GM12878 (cell line): ENCODE results near the gene GPBP1. TPM values are rescaled to one million over a fixed set of nuclear protein-coding genes. Genes with fewer than 3 reads are reported as not detected.

ENCODE experiments used
- ATAC-seq: fragments of 200-7000 bp; cut with Tn5 transposase; 3 replicates; pipeline ENCODE4 v1.9.1; 2020; ENCODE audit warnings: mild to moderate bottlenecking, moderate library complexity
- BruUV-seq: library from RNA; stranded (reverse); fragments of 400-500 nt; replicated peaks from 2 replicates; lab custom pipeline; 2021; lab: Mats Ljungman, UMichigan
- CTCF ChIA-PET: fragments of 300-600 bp; sonication (Branson Sonifier 250); formaldehyde crosslinking; extraction: SDS; loops from one replicate; lab custom pipeline; 2021; ENCODE audit warnings: inconsistent platforms; lab: Yijun Ruan, JAX
- POLR2A ChIA-PET: fragments of 350-600 bp; formaldehyde crosslinking; extraction: SDS; loops from one replicate; lab custom pipeline; 2021; ENCODE audit warnings: inconsistent platforms; lab: Charles Lee
- RAD21 ChIA-PET: fragments of 300-600 bp; sonication (Branson Sonifier 250); formaldehyde crosslinking; loops from one replicate; lab custom pipeline; 2023; ENCODE audit warnings: antibody characterized with exemption; ENCODE audit not compliant: unreplicated experiment; lab: Charles Lee
- SMC1A ChIA-PET: fragments of 300-600 bp; sonication (Branson Sonifier 250); formaldehyde crosslinking; loops from one replicate; lab custom pipeline; 2023; ENCODE audit not compliant: unreplicated experiment, uncharacterized antibody; lab: Charles Lee
- DNase-seq: peaks from one replicate; pipeline ENCODE4 v3.0.0-alpha.2; 2011; ENCODE audit warnings: low read depth, low spot score
- FAIRE-seq: peaks from 3 replicates; lab custom pipeline; 2011; peaks lifted over from hg19 to GRCh38; lab: Jason Lieb, UNC
- H2AFZ ChIP-seq: 2 replicates; pipeline ENCODE4 v1.6.0; 2011; ENCODE audit warnings: low read depth, low read length, control low read depth; ENCODE audit not compliant: control insufficient read depth
- H3K27ac ChIP-seq: 2 replicates; pipeline ENCODE4 v1.5.1; 2011; ENCODE audit warnings: control low read depth; ENCODE audit not compliant: control insufficient read depth, insufficient read depth
- H3K27me3 ChIP-seq, 2 experiments: replicated peaks in 1 of 2; 2 replicates each; pipeline versions ENCODE4 v1.6.0 to v1.6.1; 2011; ENCODE audit warnings: low read length in 1 of 2; ENCODE audit not compliant: control insufficient read depth in 2 of 2, insufficient read depth in 2 of 2
- H3K36me3 ChIP-seq, 2 experiments: 2 replicates each; pipeline ENCODE4 v1.5.1; 2011; ENCODE audit warnings: low read length in 1 of 2; ENCODE audit not compliant: control insufficient read depth in 2 of 2, insufficient read depth in 2 of 2
- H3K4me1 ChIP-seq: 2 replicates; pipeline ENCODE4 v1.6.1; 2011; ENCODE audit warnings: mild to moderate bottlenecking, low read length, moderate library complexity, mixed read lengths; ENCODE audit not compliant: control insufficient read depth, insufficient read depth
- H3K4me2 ChIP-seq: 2 replicates; pipeline ENCODE4 v1.6.0; 2011; ENCODE audit warnings: control low read depth; ENCODE audit not compliant: control insufficient read depth, insufficient read depth
- H3K4me3 ChIP-seq: fragments of 200-600 bp; sonication (generic); 2 replicates; pipeline ENCODE4 v1.5.1; 2016
- H3K79me2 ChIP-seq: 2 replicates; pipeline ENCODE4 v1.6.0; 2011; ENCODE audit warnings: low read length; ENCODE audit not compliant: control insufficient read depth, insufficient read depth
- H3K9ac ChIP-seq: 2 replicates; pipeline ENCODE4 v1.8.0; 2011; ENCODE audit warnings: low read length, control low read depth, mixed read lengths; ENCODE audit not compliant: control insufficient read depth, insufficient read depth
- H3K9me3 ChIP-seq: replicated peaks from 3 replicates; pipeline ENCODE4 v1.5.1; 2011; ENCODE audit warnings: mild to moderate bottlenecking, low read length; ENCODE audit not compliant: control insufficient read depth, insufficient read depth
- H4K20me1 ChIP-seq: 2 replicates; pipeline ENCODE4 v1.6.0; 2011; ENCODE audit not compliant: control insufficient read depth, insufficient read depth
- ASH2L ChIP-seq: fragments of 300-600, 200-600 bp; sonication (generic); IDR thresholded peaks from 2 replicates; pipeline ENCODE4 v1.6.1; 2017; ENCODE audit warnings: low read depth, mild to moderate bottlenecking, borderline replicate concordance
- ATF7 ChIP-seq: fragments of 450-650 bp; IDR thresholded peaks from 2 replicates; pipeline ENCODE4 v1.6.1; 2016; ENCODE audit warnings: low read depth, mild to moderate bottlenecking
- BCL3 ChIP-seq: IDR thresholded peaks from 2 replicates; pipeline ENCODE4 v1.6.1; 2011; ENCODE audit warnings: borderline replicate concordance, low read depth, mild to moderate bottlenecking, moderate library complexity, low read length; ENCODE audit not compliant: insufficient read depth, poor library complexity, severe bottlenecking
- BMI1 ChIP-seq: fragments of 450-650 bp; IDR thresholded peaks from 2 replicates; pipeline ENCODE4 v1.6.1; 2016; ENCODE audit warnings: mild to moderate bottlenecking, moderate library complexity, borderline replicate concordance
- CREB1 ChIP-seq: IDR thresholded peaks from 2 replicates; pipeline ENCODE4 v1.6.1; 2012; ENCODE audit warnings: low read depth, mild to moderate bottlenecking, inconsistent platforms
- CTCF ChIP-seq, 3 experiments: IDR thresholded peaks in 2 of 3; conservative IDR thresholded peaks in 1 of 3; 2 replicates each; pipeline ENCODE4 v1.5.1; 2011; ENCODE audit warnings: low read depth in 3 of 3, low read length in 3 of 3, mild to moderate bottlenecking in 3 of 3, control low read depth in 2 of 3, moderate library complexity in 2 of 3, inconsistent platforms in 1 of 3, mixed read lengths in 1 of 3; ENCODE audit not compliant: control insufficient read depth in 2 of 3, insufficient read depth in 1 of 3; ENCODE audit errors: extremely low read depth in 1 of 3
- FOXK2 ChIP-seq: fragments of 450-650 bp; IDR thresholded peaks from 2 replicates; pipeline ENCODE4 v1.6.1; 2017; ENCODE audit warnings: mild to moderate bottlenecking, moderate library complexity
- MYB ChIP-seq: fragments of 150-350 bp; IDR thresholded peaks from 2 replicates; pipeline ENCODE4 v1.6.1; 2014; ENCODE audit warnings: mild to moderate bottlenecking, low read depth, low read length, borderline replicate concordance
- MYC ChIP-seq: IDR thresholded peaks from 2 replicates; pipeline ENCODE4 v1.6.1; 2011; ENCODE audit warnings: mild to moderate bottlenecking, low read length, moderate library complexity, inconsistent platforms; ENCODE audit not compliant: insufficient read depth, insufficient replicate concordance, insufficient read length, severe bottlenecking
- NFYA ChIP-seq: IDR thresholded peaks from 2 replicates; pipeline ENCODE4 v1.6.1; 2011; ENCODE audit warnings: low read depth, mild to moderate bottlenecking, low read length, improper control_type of control experiment, borderline replicate concordance
- PAX5 ChIP-seq: IDR thresholded peaks from 2 replicates; pipeline ENCODE4 v1.6.1; 2011; ENCODE audit warnings: low read depth, low read length, borderline replicate concordance
- RB1 ChIP-seq: fragments of 450-650 bp; formaldehyde crosslinking; IDR thresholded peaks from 2 replicates; pipeline ENCODE4 v1.6.1; 2017; ENCODE audit warnings: mild to moderate bottlenecking, borderline replicate concordance
- SMC3 ChIP-seq: IDR thresholded peaks from 2 replicates; pipeline ENCODE4 v1.6.1; 2011; ENCODE audit warnings: low read length, improper control_type of control experiment, borderline replicate concordance
- SPI1 ChIP-seq: IDR thresholded peaks from 2 replicates; pipeline ENCODE4 v1.6.1; 2011; ENCODE audit warnings: low read depth, mild to moderate bottlenecking, low read length, moderate library complexity, borderline replicate concordance; ENCODE audit not compliant: insufficient read depth
- SREBF2 ChIP-seq: IDR thresholded peaks from 2 replicates; pipeline ENCODE4 v1.6.1; 2012; ENCODE audit warnings: mild to moderate bottlenecking, low read length
- STAT1 ChIP-seq: fragments of 450-650 bp; conservative IDR thresholded peaks from 2 replicates; pipeline ENCODE4 v1.6.1; 2014; ENCODE audit warnings: antibody characterized with exemption, mild to moderate bottlenecking
- TBL1XR1 ChIP-seq: IDR thresholded peaks from 2 replicates; pipeline ENCODE4 v1.6.1; 2012; ENCODE audit warnings: low read depth, low read length, improper control_type of control experiment
- USF1 ChIP-seq: IDR thresholded peaks from 2 replicates; pipeline ENCODE4 v1.6.1; 2011; ENCODE audit warnings: borderline replicate concordance, low read depth, mild to moderate bottlenecking, moderate library complexity, mixed read lengths, low read length; ENCODE audit not compliant: insufficient read depth; ENCODE audit errors: extremely low read length
- WGBS: methylation state at CpG from one replicate; pipeline ENCODE4 v1.1.6; 2016; ENCODE audit warnings: low lambda C conversion rate; ENCODE audit not compliant: insufficient replicate concordance, insufficient coverage; ENCODE audit errors: missing lambda C conversion rate; 5-methylcytosine and 5-hydroxymethylcytosine counted together
- in situ Hi-C: fragments of 300-500 bp; cut with MboI; formaldehyde crosslinking; loops from 9 replicates; pipeline ENCODE4 v1.14.3; 2018; ENCODE audit warnings: mixed read lengths
- intact Hi-C: fragments of 100-400 bp; cut with micrococcal nuclease; formaldehyde crosslinking; loops from one replicate; pipeline ENCODE4 v1.14.2; 2022; ENCODE audit not compliant: unreplicated experiment
- polyA plus RNA-seq, 11 experiments: library from polyadenylated mRNA; depleted of rRNA in 4 of 11; unstranded in 6 of 11; stranded (reverse) in 5 of 11; fragments of >200 nt; fragmentation: Nextera tagmentation in 4 of 11; fragmentation: Illumina TruSeq in 1 of 11; extraction: Ambion mirVana in 4 of 11; extraction: Trizol in 1 of 11; gene quantifications; 1 replicate in 1 of 11; 2 replicates in 10 of 11; pipeline versions ENCODE4 v1.2.1 to v1.2.3, GENCODE V29; 2011 to 2016; ENCODE audit warnings: inconsistent platforms in 2 of 11, missing spikeins in 2 of 11, low read depth in 1 of 11
- total RNA-seq, 4 experiments: library from RNA; depleted of rRNA in 3 of 4; stranded (reverse); fragments of >200 nt in 3 of 4; fragmentation: Illumina TruSeq in 1 of 4; extraction: Trizol in 1 of 4; gene quantifications; 2 replicates each; pipeline versions ENCODE4 v1.2.1 to v1.2.3, GENCODE V29; 2013 to 2021

The GPBP1 gene
- total and polyA plus RNA-seq, 10 of the 15 experiments (the other 5 are each of a cell fraction or from before 2014, with no cell fraction given), result 27.0 to 96.2 (median 55.4) TPM

- FAIRE-seq (no peak), DNase-seq (no peak), ATAC-seq (no peak)
- ChIA-PET RAD21 (no interaction called here), CTCF (interaction anchor here (0.9 to 1.6 kb wide), 3 partner anchors 10 to 333 kb away, joined by 3 to 5 read pairs (median 3); no protein-coding TSS in a partner anchor), SMC1A (interaction anchor here (0.9 to 1.8 kb wide), 5 partner anchors 12 to 1228 kb away, joined by 3 to 8 read pairs (median 3); partner anchors contain the start of gene PLK2), POLR2A (interaction anchor here (0.5 kb wide), 1 partner anchor 903 kb away, joined by 3 read pairs; no protein-coding TSS in a partner anchor)
- Histone ChIP-seq H3K4me2 (no peak overlapping the region), H3K79me2 (peaks cover 5% of the 10 kb centered on the region), H3K4me3 (no peak overlapping the region), H3K9ac (no peak overlapping the region), H3K36me3 (peaks cover 6 to 20% of the 10 kb centered on the region in 2 experiments), H3K9me3 (no peaks in the 10 kb centered on the region; the same call in 1 of the 3 replicates), H4K20me1 (peaks cover 3% of the 10 kb centered on the region; the same call in 1 of the 2 replicates), H3K27ac (no peak overlapping the region), H3K27me3 (no peaks in the 10 kb centered on the region), H3K4me1 (no peaks in the 10 kb centered on the region), H2AFZ (no peak overlapping the region)
- in situ Hi-C loops, result no loop called here
- 90% methylated on average over 6 of the region's 6 CpGs for WGBS
- TF ChIP-seq ASH2L, result no peak
- no peak for TF ChIP-seq SMC3
- TF ChIP-seq NFYA, result no peak
- no peak for TF ChIP-seq TBL1XR1
- TF ChIP-seq PAX5, result no peak
- TF ChIP-seq BCL3, result no peak
- TF ChIP-seq SPI1, result no peak
- no peak for TF ChIP-seq CREB1
- no peak for TF ChIP-seq STAT1
- TF ChIP-seq SREBF2, result no peak
- TF ChIP-seq RB1, result no peak
- TF ChIP-seq USF1, result no peak
- TF ChIP-seq CTCF (IDR thresholded peaks at IDR 0.05 in 2 of 3, conservative IDR thresholded peaks at IDR 0.05 in 1 of 3; ENCODE audit: control insufficient read depth in 2 of 3, extremely low read depth in 1 of 3, insufficient read depth in 1 of 3, low read depth in 3 of 3, low read length in 3 of 3), result no peak
- no peak for TF ChIP-seq ATF7
- no peak for TF ChIP-seq MYC
- no peak for TF ChIP-seq FOXK2
- no peak for TF ChIP-seq MYB
- no peak for TF ChIP-seq BMI1
- intact Hi-C loops, result no loop called here
- BruUV-seq, result no TSS peak
These were observed 58.6 kb downstream of the GPBP1 start for GRCh38 chr5:57232293-57233033.
